ENCODE measurements around the gene TOR1A. TPM values are rescaled to one million over a fixed set of nuclear protein-coding genes. Genes with fewer than 3 reads are reported as not detected.

The TOR1A gene
- total and polyA plus RNA-seq, 2 experiments from 2014 or later: 23.6 to 45.7 TPM

- peaks cover 8% of the 10 kb centered on the region for H3K79me2 ChIP-seq (replicated peaks; ENCODE audit: insufficient read depth)
- H3K9me3 Mint-ChIP-seq: no peaks in the 10 kb centered on the region
- H3K4me1 Mint-ChIP-seq: no peaks in the 10 kb centered on the region
- no peaks in the 10 kb centered on the region for H3K4me1 ChIP-seq (ENCODE audit: insufficient read depth)
- H4K20me1 ChIP-seq (replicated peaks; ENCODE audit: insufficient read depth): peaks cover 15% of the 10 kb centered on the region
- no peak for ATAC-seq
- H3K27ac Mint-ChIP-seq: peak overlapping the region; percentile 50; the same call in 1 of the 2 replicates
- no peak overlapping the region for H3K4me3 Mint-ChIP-seq
- no peaks in the 10 kb centered on the region for H3K9me2 ChIP-seq (ENCODE audit: insufficient read depth)
- no peak overlapping the region for H3K27ac ChIP-seq (ENCODE audit: low read depth)
- TF ChIP-seq JUNB (IDR thresholded peaks at IDR 0.05; ENCODE audit: unreplicated experiment) (no peak), EZH2 (IDR thresholded peaks at IDR 0.05; ENCODE audit: low read depth, unreplicated experiment) (no peak), CTCF (conservative IDR thresholded peaks at IDR 0.05; ENCODE audit: low read depth in 2 of 2) (no peak), POLR2AphosphoS5 (IDR thresholded peaks at IDR 0.05; ENCODE audit: low read depth) (no peak), NANOG (IDR thresholded peaks at IDR 0.05; ENCODE audit: borderline replicate concordance) (no peak), ETS1 (IDR thresholded peaks at IDR 0.05) (no peak)
- no peak overlapping the region for H2AFZ ChIP-seq
- DNase-seq (ENCODE audit: low spot score): no peak
- H3K27me3 Mint-ChIP-seq (ENCODE audit: insufficient read depth, low read depth, poor library complexity): peaks cover 12% of the 10 kb centered on the region
- no peaks in the 10 kb centered on the region for H3K27me3 ChIP-seq (ENCODE audit: insufficient read depth)
- peaks cover 7% of the 10 kb centered on the region; the same call in 1 of the 2 replicates for H3K36me3 ChIP-seq (ENCODE audit: insufficient read depth)
- no peak overlapping the region for H3K4me3 ChIP-seq
- H3F3A ChIP-seq (replicated peaks; ENCODE audit: low read depth): peaks cover 18% of the 10 kb centered on the region; the same call in 1 of the 2 replicates
- H3K36me3 Mint-ChIP-seq (ENCODE audit: low read depth): peaks cover 62% of the 10 kb centered on the region
- no peak overlapping the region for H3K4me2 ChIP-seq
Observed at GRCh38 chr9:129815278-129815677, 8.7 kb downstream of the TOR1A start.

GRCh38 chr9:129814432-129815223 is 9.3 kb downstream of the TOR1A start:
- TF ChIP-seq ZNF331 (CRISPR knock-in tag; IDR thresholded peaks at IDR 0.05; ENCODE audit: low read depth) (no peak), EZH2 (IDR thresholded peaks at IDR 0.05; ENCODE audit: low read depth, unreplicated experiment) (no peak), ZNF114 (CRISPR knock-in tag; IDR thresholded peaks at IDR 0.05) (no peak), JUNB (IDR thresholded peaks at IDR 0.05; ENCODE audit: unreplicated experiment) (no peak), STAT1 (IDR thresholded peaks at IDR 0.05; ENCODE audit: unreplicated experiment) (no peak), EZH2phosphoT487 (IDR thresholded peaks at IDR 0.05; ENCODE audit: unreplicated experiment) (no peak), REST (IDR thresholded peaks at IDR 0.05; ENCODE audit: unreplicated experiment) (no peak)
- Histone ChIP-seq H3K79me2 (replicated peaks; ENCODE audit: insufficient read depth) (peaks cover 8% of the 10 kb centered on the region), H3K4me3 (no peak overlapping the region), H2AFZ (no peak overlapping the region), H4K20me1 (replicated peaks; ENCODE audit: insufficient read depth) (peaks cover 15% of the 10 kb centered on the region), H3K36me3 (ENCODE audit: insufficient read depth) (peaks cover 5% of the 10 kb centered on the region; the same call in 1 of the 2 replicates), H3K9me2 (ENCODE audit: insufficient read depth) (no peaks in the 10 kb centered on the region), H3K27ac (ENCODE audit: low read depth) (no peak overlapping the region), H3K4me1 (ENCODE audit: insufficient read depth) (no peaks in the 10 kb centered on the region), H3K4me2 (no peak overlapping the region), H3K27me3 (ENCODE audit: insufficient read depth) (no peaks in the 10 kb centered on the region), H3F3A (replicated peaks; ENCODE audit: low read depth) (peaks cover 18% of the 10 kb centered on the region; the same call in 1 of the 2 replicates)
- Mint-ChIP-seq H3K9me3 (no peaks in the 10 kb centered on the region), H3K36me3 (ENCODE audit: low read depth) (peaks cover 65% of the 10 kb centered on the region), H3K4me3 (no peak overlapping the region), H3K27ac (peak overlapping the region; percentile 50; the same call in 1 of the 2 replicates), H3K27me3 (ENCODE audit: insufficient read depth, low read depth, poor library complexity) (peaks cover 12% of the 10 kb centered on the region), H3K4me1 (no peaks in the 10 kb centered on the region)
- ATAC-seq (no peak), DNase-seq (ENCODE audit: low spot score) (no peak)

Data from GM23338 (cell line).